Kidney (tissue), 14 donors: ENCODE measurements around the gene FARP1. TPM values are rescaled to one million over a fixed set of nuclear protein-coding genes. Genes with fewer than 3 reads are reported as not detected.
A peak's percentile ranks its signal among the peaks of the same experiment; 100 is the strongest.

Experiments
- DNase-seq, 5 donors: peaks; one replicate each; pipeline ENCODE4 v3.0.0-alpha.2; 2013 to 2020
- FAIRE-seq: peaks from 2 replicates; lab custom pipeline; 2012; peaks lifted over from hg19 to GRCh38; lab: Jason Lieb, UNC
- H3K27ac ChIP-seq, 2 donors: one replicate each; pipeline ENCODE4 v1.7.0; 2013; ENCODE audit warnings: low read depth in 2 of 2, low read length in 2 of 2, inconsistent platforms in 1 of 2
- H3K27me3 ChIP-seq: one replicate; pipeline ENCODE4 v1.7.1; 2013; ENCODE audit warnings: low read length, inconsistent platforms; ENCODE audit not compliant: control insufficient read depth, insufficient read depth
- H3K36me3 ChIP-seq, 3 donors: one replicate each; pipeline versions ENCODE4 v1.7.0 to v1.7.1; 2013; ENCODE audit warnings: low read length in 3 of 3, control low read depth in 1 of 3, inconsistent platforms in 1 of 3; ENCODE audit not compliant: insufficient read depth in 3 of 3, control insufficient read depth in 2 of 3
- H3K4me1 ChIP-seq, 3 donors: one replicate each; pipeline versions ENCODE4 v1.7.0 to v1.7.1; 2013; ENCODE audit warnings: low read length in 3 of 3, inconsistent platforms in 1 of 3, low read depth in 1 of 3; ENCODE audit not compliant: control insufficient read depth in 2 of 3, insufficient read depth in 2 of 3
- H3K4me3 ChIP-seq, 3 donors: one replicate each; pipeline versions ENCODE4 v1.7.0 to v1.8.1; 2013; ENCODE audit warnings: low read length in 3 of 3, control low read depth in 1 of 3, inconsistent platforms in 1 of 3
- H3K9ac ChIP-seq, 3 donors: one replicate each; pipeline versions ENCODE4 v1.7.0 to v1.7.1; 2013; ENCODE audit warnings: low read length in 3 of 3, control low read depth in 1 of 3, inconsistent platforms in 1 of 3
- H3K9me3 ChIP-seq, 3 donors: one replicate each; pipeline versions ENCODE4 v1.7.0 to v1.7.1; 2013; ENCODE audit warnings: low read length in 3 of 3, control low read depth in 1 of 3, inconsistent platforms in 1 of 3; ENCODE audit not compliant: control insufficient read depth in 2 of 3, insufficient read depth in 1 of 3
- intact Hi-C: fragments of 100-400 bp; cut with DNase I; formaldehyde crosslinking; loops from one replicate; pipeline ENCODE4 v1.11.1; 2022
- polyA plus RNA-seq: library from polyadenylated mRNA; stranded (reverse); fragments of 350-450 nt; fragmentation: Illumina TruSeq; extraction: RNeasy Lipid Tissue Mini Kit (QIAGEN cat#74804); gene quantifications from one replicate; pipeline ENCODE4 v1.2.3, GENCODE V29; 2014; ENCODE audit warnings: low read depth, low replicate concordance; ENCODE audit not compliant: insufficient read depth
- total RNA-seq: library from RNA; stranded (reverse); fragmentation: NEBNext Ultra II Directional; extraction: Animal tissue kit (Norgen Biotek cat#: 25700); gene quantifications from one replicate; pipeline ENCODE4 v1.2.1, GENCODE V29; 2021
- TF ChIP-seq, protein P1 (sequence below): IDR thresholded peaks from 3 replicates; pipeline ENCODE4 v1.5.1; 2012; ENCODE audit warnings: mild to moderate bottlenecking, moderate library complexity, borderline replicate concordance; ENCODE audit not compliant: insufficient read depth; ENCODE audit errors: extremely low read depth
- donor health status: control.
- donor health status: control.
- donor health status: control.
- donor health status: control.
- donor health status: control.
- donor health status: DM: yes; HTN: yes; CAD: no.
- donor health status: Normal renal cell carcinoma (clear cell type).

FARP1 gene
- total and polyA plus RNA-seq, 2 donors from 2014 or later = 123 to 229 TPM

DNA sequence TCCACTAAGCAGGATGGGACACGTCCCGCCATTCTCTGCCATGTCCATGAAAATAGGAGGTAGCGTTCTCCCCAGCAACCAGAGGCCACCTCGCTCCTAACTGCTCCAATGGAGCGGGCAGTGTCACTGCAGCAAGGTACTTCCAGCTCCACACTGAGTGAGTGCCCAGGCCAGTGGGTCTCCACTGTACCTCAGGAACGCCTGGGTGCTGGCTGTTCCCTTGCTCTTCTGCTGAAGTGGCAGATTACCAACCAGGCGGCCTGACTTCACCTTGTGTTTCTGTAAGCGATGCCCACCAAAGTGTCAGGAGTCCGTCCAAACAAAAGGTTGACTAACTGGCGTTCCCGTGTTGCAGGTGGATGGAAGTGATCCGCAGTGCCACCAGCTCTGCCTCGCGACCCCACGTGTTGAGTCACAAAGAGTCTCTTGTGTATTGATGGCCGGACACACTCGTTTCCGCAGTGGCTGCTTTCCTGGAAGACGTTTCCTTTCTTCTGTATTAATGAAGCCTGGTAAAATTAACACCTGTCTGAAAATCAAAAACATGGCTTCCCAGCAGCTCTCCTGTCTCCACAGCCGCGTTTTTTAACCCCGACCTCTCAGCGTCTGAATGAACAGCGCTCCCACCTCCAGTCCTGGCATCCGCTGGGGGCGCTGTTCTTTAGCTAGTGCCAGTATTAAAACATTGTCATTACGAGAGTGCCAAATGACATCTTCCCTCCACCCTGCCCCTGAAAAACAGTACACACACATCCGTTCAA is 305.2 kb downstream of the FARP1 start:
- Histone ChIP-seq H3K9ac (no peak overlapping the region), H3K27ac (no peak overlapping the region), H3K4me3 (no peak overlapping the region), H3K36me3 (peaks cover 8 to 44% (median 11%) of the 10 kb centered on the region in 3 donors), H3K27me3 (no peaks in the 10 kb centered on the region), H3K4me1 (peaks cover 0 to 6% (median 5%) of the 10 kb centered on the region in 3 donors), H3K9me3 (no peaks in the 10 kb centered on the region)
- peak in 4 of 5 donors; percentile 66 to 82 (median 73) for DNase-seq
- FAIRE-seq = no peak
- intact Hi-C loops = loop anchor here (5.0 kb wide), 1 partner anchor 204 kb away; no protein-coding TSS in a partner anchor
- TF ChIP-seq, protein P1, sequence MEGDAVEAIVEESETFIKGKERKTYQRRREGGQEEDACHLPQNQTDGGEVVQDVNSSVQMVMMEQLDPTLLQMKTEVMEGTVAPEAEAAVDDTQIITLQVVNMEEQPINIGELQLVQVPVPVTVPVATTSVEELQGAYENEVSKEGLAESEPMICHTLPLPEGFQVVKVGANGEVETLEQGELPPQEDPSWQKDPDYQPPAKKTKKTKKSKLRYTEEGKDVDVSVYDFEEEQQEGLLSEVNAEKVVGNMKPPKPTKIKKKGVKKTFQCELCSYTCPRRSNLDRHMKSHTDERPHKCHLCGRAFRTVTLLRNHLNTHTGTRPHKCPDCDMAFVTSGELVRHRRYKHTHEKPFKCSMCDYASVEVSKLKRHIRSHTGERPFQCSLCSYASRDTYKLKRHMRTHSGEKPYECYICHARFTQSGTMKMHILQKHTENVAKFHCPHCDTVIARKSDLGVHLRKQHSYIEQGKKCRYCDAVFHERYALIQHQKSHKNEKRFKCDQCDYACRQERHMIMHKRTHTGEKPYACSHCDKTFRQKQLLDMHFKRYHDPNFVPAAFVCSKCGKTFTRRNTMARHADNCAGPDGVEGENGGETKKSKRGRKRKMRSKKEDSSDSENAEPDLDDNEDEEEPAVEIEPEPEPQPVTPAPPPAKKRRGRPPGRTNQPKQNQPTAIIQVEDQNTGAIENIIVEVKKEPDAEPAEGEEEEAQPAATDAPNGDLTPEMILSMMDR = peak; percentile 22

DNA sequence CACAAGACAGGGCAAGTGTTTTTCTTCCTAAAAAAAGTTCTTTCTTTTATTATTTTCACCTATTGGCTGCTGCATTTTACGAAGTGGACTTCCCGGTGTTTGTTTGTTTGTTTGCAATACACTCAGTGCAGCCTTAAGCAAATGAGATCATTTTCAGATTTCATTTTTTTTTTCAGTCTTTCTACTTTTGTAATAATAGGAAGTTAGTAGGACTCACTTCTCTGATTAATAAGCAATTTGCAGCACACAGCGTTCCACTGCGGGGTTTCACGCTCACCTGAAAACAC is 305.7 kb downstream of the FARP1 start:
- TF ChIP-seq, protein P1 = no peak
- no peaks in the 10 kb centered on the region for H3K9me3 ChIP-seq
- peaks cover 8 to 38% (median 11%) of the 10 kb centered on the region in 3 donors for H3K36me3 ChIP-seq
- H3K27me3 ChIP-seq = no peaks in the 10 kb centered on the region
- no peak overlapping the region for H3K9ac ChIP-seq
- intact Hi-C loops = loop anchor here (5.0 kb wide), 1 partner anchor 204 kb away; no protein-coding TSS in a partner anchor
- peaks cover 0 to 6% (median 5%) of the 10 kb centered on the region in 3 donors for H3K4me1 ChIP-seq
- no peak for FAIRE-seq
- H3K27ac ChIP-seq = no peak overlapping the region
- no peak overlapping the region for H3K4me3 ChIP-seq
- no peak for DNase-seq

DNA sequence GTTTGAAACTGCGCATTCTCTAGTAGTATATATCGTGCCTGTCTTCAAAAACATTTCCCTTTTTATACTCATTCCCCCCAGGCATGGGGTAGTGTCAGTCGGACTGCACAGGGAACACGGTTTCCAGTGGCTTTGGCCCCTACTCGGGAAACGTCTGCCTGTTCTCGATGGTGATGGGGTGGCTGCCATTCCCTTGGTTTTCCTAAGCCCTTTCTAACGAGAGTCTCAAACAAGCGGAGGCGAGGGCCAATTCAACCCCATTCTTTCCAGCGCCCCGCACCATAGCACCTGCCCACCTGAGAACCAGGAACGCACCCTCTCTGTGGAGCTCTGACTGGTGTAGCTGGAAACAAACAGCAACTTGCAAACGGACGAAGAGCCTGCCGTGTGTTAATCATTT is 306.4 kb downstream of the FARP1 start:
- no peaks in the 10 kb centered on the region for H3K9me3 ChIP-seq
- TF ChIP-seq, protein P1 = no peak
- intact Hi-C loops = loop anchor here (5.0 kb wide), 1 partner anchor 203 kb away; no protein-coding TSS in a partner anchor
- H3K36me3 ChIP-seq = peaks cover 8 to 37% (median 11%) of the 10 kb centered on the region in 3 donors
- H3K27ac ChIP-seq = peak overlapping the region in 1 of 2 donors; percentile 5
- H3K9ac ChIP-seq = no peak overlapping the region
- no peaks in the 10 kb centered on the region for H3K27me3 ChIP-seq
- peaks cover 0 to 6% (median 5%) of the 10 kb centered on the region in 3 donors for H3K4me1 ChIP-seq
- no peak overlapping the region for H3K4me3 ChIP-seq
- DNase-seq (peak in 1 of 5 donors; percentile 37), FAIRE-seq (no peak)
